Peyer's patch (tissue), 4 donors: ENCODE measurements around the gene OPCML. TPM values are rescaled to one million over a fixed set of nuclear protein-coding genes. Genes with fewer than 3 reads are reported as not detected.

ENCODE experiments used
- DNase-seq, 3 donors: peaks; one replicate each; pipeline ENCODE4 v3.0.0-alpha.2; 2017 to 2019
- H3K27ac ChIP-seq, 4 donors: fragments of 200-600 bp; sonication (generic); one replicate each; pipeline ENCODE4 v1.5.1; 2016 to 2019
- H3K27me3 ChIP-seq, 2 donors: fragments of 200-600 bp; sonication (generic); one replicate each; pipeline ENCODE4 v1.5.1; 2019
- H3K36me3 ChIP-seq, 3 donors: fragments of 200-600 bp; sonication (generic); one replicate each; pipeline ENCODE4 v1.5.1; 2016 to 2019
- H3K4me1 ChIP-seq, 4 donors: fragments of 200-600 bp; sonication (generic); one replicate each; pipeline ENCODE4 v1.5.1; 2016 to 2019
- H3K4me3 ChIP-seq, 4 donors: fragments of 200-600 bp; sonication (generic); 1 replicate in 3 of 4; 2 replicates in 1 of 4; pipeline ENCODE4 v1.5.1; 2016 to 2019; ENCODE audit warnings: mild to moderate bottlenecking in 1 of 4
- H3K9me3 ChIP-seq, 4 donors: fragments of 200-600 bp; sonication (generic); one replicate each; pipeline ENCODE4 v1.5.1; 2016 to 2019; ENCODE audit warnings: mild to moderate bottlenecking in 1 of 4
- POLR2A ChIP-seq, 2 donors: fragments of 450-650 bp; IDR thresholded peaks; one replicate each; pipeline ENCODE4 v1.5.1; 2017; ENCODE audit warnings: antibody characterized with exemption in 2 of 2, mild to moderate bottlenecking in 2 of 2, moderate library complexity in 2 of 2
- total RNA-seq, 4 donors: library from RNA; depleted of rRNA; stranded (reverse); fragments of >200 nt; gene quantifications; one replicate each; pipeline ENCODE4 v1.1.0, GENCODE V29; 2016
- TF ChIP-seq, protein P1 (sequence below), 6 experiments: fragments of 450-650 bp in 4 of 6; fragments of 200-600 bp in 2 of 6; sonication (generic) in 1 of 6; IDR thresholded peaks; one replicate each; pipeline ENCODE4 v1.5.1; 2017 to 2019; ENCODE audit warnings: antibody characterized with exemption in 6 of 6, mild to moderate bottlenecking in 3 of 6, moderate library complexity in 1 of 6

Gene OPCML
- total RNA-seq, 4 donors from 2014 or later, result not detected

DNA sequence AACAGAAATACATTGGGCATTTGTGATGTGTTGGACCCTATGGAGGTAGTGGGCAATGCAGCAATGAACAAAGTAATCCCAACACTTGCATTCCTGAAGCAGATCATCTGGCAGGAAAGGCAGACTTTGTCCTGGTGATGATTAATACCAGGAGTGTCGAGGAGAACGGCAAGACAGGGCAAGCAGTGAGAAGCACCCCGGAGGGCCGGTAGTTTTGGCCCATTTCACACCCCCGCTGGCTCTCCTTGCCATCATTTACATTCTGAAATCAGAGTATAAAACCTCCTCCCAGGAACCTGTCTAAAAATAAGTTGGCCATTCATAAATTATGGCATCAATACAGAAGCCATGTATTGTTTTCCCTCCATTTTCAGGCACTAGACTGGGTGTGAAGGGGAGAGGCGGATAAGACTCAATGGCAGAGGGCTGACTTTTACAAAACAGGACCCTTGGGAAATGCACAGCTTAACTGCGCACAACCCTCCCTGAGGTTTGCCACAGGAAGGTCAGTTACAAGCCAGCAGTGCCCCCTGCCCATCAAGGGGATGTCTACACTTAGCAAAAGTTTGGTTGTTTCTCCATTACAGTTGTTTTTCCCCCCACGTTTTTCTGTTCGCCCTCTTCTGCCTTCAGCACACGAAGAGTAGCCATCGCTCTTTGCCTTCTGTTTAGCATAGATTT is 55.6 kb downstream of the OPCML start:
- Histone ChIP-seq H3K27me3 (no peaks in the 10 kb centered on the region), H3K4me3 (no peak overlapping the region), H3K4me1 (no peaks in the 10 kb centered on the region), H3K36me3 (no peaks in the 10 kb centered on the region), H3K27ac (no peak overlapping the region), H3K9me3 (no peaks in the 10 kb centered on the region)
- DNase-seq, result no peak
- no peak for TF ChIP-seq POLR2A (IDR thresholded peaks at IDR 0.05)
- TF ChIP-seq, protein P1, sequence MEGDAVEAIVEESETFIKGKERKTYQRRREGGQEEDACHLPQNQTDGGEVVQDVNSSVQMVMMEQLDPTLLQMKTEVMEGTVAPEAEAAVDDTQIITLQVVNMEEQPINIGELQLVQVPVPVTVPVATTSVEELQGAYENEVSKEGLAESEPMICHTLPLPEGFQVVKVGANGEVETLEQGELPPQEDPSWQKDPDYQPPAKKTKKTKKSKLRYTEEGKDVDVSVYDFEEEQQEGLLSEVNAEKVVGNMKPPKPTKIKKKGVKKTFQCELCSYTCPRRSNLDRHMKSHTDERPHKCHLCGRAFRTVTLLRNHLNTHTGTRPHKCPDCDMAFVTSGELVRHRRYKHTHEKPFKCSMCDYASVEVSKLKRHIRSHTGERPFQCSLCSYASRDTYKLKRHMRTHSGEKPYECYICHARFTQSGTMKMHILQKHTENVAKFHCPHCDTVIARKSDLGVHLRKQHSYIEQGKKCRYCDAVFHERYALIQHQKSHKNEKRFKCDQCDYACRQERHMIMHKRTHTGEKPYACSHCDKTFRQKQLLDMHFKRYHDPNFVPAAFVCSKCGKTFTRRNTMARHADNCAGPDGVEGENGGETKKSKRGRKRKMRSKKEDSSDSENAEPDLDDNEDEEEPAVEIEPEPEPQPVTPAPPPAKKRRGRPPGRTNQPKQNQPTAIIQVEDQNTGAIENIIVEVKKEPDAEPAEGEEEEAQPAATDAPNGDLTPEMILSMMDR (IDR thresholded peaks at IDR 0.05), result no peak

DNA sequence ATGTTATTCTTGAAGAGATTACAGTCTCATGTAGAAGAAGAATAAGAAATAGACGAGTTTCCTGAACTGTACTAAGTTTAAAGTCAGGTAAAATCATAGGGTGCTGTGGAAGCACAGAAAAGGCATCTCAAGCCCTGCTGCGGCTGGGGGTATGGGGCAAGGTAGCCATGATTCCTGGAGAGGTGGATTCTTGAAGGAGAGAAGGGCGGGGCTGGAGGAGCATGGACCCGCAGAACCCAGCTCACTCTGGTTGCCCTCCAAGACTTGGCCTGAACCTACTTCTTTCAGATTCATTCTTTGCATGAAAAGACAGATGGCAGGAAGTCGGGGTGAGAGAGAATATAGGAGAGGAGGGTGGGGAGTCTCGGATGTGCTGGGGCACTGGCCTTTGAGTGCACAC is 57.8 kb downstream of the OPCML start:
- Histone ChIP-seq H3K4me3 (no peak overlapping the region), H3K27me3 (no peaks in the 10 kb centered on the region), H3K27ac (no peak overlapping the region), H3K4me1 (no peaks in the 10 kb centered on the region), H3K9me3 (no peaks in the 10 kb centered on the region), H3K36me3 (no peaks in the 10 kb centered on the region)
- DNase-seq, result no peak
- no peak for TF ChIP-seq POLR2A (IDR thresholded peaks at IDR 0.05)
- TF ChIP-seq, protein P1 (IDR thresholded peaks at IDR 0.05), result no peak

DNA sequence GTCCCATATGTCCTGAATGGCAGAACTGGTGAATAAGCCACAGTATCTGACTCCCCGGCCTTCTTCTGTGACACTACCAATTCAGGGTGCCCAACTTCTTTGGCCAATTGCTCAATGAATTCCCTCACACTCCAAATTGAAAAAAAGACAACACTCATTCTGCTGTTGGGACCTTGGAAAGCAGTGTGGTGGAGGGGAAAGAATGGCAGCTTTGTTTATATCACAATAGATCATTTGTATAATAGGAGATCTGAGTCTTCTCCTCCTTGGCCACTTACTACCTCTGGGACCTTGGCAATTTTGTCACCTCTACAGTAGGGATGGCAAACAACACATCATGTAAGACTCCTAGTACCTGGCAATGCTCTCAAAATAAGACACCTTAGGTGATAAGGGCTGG is 64.6 kb downstream of the OPCML start:
- H3K4me3 ChIP-seq, result no peak overlapping the region
- TF ChIP-seq POLR2A (IDR thresholded peaks at IDR 0.05), result no peak
- TF ChIP-seq, protein P1 (IDR thresholded peaks at IDR 0.05), result no peak
- no peaks in the 10 kb centered on the region for H3K36me3 ChIP-seq
- DNase-seq, result no peak
- no peaks in the 10 kb centered on the region for H3K27me3 ChIP-seq
- H3K27ac ChIP-seq, result no peak overlapping the region
- H3K4me1 ChIP-seq, result no peaks in the 10 kb centered on the region
- no peaks in the 10 kb centered on the region for H3K9me3 ChIP-seq

DNA sequence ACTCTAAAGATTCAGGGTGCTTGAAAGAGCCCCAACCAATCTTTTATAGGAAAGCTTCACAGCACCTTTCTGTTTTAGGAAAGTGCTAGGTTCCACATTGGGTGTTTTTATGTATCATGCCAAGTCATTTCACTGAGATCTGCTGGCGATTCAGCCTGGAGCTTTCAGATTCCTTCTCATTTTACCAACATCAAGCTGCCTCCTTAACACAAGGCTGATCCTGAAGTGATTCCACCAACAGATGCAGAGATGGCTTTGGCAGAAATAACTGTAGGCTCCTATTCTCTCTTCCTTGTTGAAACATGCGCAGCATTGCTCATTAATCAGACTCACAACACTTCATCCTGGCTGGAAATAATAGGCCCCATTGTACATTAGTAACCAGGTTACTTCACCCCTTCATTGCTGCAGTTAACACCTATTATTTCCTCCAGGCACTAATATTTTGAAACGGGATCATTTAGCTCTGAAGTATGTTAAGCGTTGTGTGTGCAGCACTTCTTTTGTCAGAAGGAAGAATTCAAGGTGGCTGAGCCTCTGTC is 89.0 kb downstream of the OPCML start:
- no peaks in the 10 kb centered on the region for H3K27me3 ChIP-seq
- H3K4me3 ChIP-seq, result no peak overlapping the region
- no peak for TF ChIP-seq POLR2A (IDR thresholded peaks at IDR 0.05)
- TF ChIP-seq, protein P1 (IDR thresholded peaks at IDR 0.05), result no peak
- no peak overlapping the region for H3K27ac ChIP-seq
- H3K4me1 ChIP-seq, result no peaks in the 10 kb centered on the region
- no peak for DNase-seq
- H3K9me3 ChIP-seq, result no peaks in the 10 kb centered on the region
- H3K36me3 ChIP-seq, result no peaks in the 10 kb centered on the region

DNA sequence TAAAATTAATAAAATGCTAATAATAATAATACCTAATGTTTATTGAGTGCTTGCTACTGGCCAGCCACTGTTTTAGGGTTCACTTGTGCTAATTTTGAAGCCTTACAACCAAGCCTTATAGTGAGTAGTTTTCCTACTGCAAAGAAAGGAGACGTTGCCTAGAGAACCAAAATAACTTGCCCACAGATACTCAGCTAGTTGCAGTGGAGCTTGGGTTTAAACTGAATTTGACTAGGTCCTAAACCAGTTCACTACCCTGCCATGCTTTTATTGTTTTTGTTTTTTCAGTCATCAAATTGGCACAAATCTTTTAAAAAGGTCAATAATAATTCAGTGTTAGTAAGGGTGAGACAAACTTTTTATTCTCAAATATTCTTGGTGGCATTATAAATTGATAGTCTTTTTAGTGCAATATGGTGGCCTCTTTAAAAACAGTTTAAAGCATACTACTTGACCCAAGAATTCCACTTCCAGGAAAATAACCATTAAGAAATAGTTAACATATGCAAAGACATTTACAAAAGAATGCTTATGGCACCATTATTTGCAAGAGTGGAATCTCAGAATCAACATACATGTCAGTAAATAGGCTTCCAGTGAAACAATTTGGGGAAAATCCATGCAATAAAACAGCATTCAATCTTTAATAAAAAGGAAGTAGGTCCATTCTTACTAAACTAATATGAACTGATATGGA is 90.2 kb downstream of the OPCML start:
- Histone ChIP-seq H3K9me3 (no peaks in the 10 kb centered on the region), H3K27me3 (no peaks in the 10 kb centered on the region), H3K4me3 (no peak overlapping the region), H3K36me3 (no peaks in the 10 kb centered on the region), H3K27ac (no peak overlapping the region), H3K4me1 (no peaks in the 10 kb centered on the region)
- TF ChIP-seq POLR2A (IDR thresholded peaks at IDR 0.05), result no peak
- TF ChIP-seq, protein P1 (IDR thresholded peaks at IDR 0.05), result no peak
- DNase-seq, result no peak
